Activated CD8-positive, alpha-beta memory T cell treated with anti-CD3 and anti-CD28 coated beads, Interleukin-2, amount 50 U/mL, for 48 hours (primary cell): ENCODE data around the gene ANKS1A.
"Not testable (repeated sequence)": the region's sequence is repeated elsewhere in the genome, so short reads cannot be mapped to it uniquely, and the experiment has no call there.

ENCODE experiments used
- DNase-seq: peaks from one replicate; pipeline ENCODE4 v3.0.0-alpha.2; 2020

The ANKS1A gene

DNA sequence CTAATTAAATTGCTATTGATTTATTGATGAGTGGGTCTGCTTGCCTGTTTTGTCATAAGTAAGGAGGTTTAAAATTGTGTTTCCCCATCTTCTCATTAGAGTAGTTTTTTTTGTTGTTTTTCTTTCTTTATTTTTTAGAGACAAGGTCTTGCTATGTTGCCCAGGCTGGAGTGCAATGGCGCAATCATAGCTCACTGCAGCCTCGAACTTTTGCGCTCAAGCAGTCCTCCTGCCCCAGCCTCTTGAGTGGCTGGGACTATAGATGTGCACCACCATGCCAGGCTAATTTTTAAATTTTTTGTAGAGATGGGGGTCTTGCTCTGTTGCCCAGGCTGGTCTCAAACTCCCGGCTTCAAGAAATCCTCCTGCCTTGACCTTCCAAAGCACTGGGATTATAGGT lies 31.0 kb downstream of the ANKS1A start:
- no peak for DNase-seq

GRCh38 chr6:34922177-34922663 lies 33.2 kb downstream of the ANKS1A start:
- DNase-seq = no peak

DNA sequence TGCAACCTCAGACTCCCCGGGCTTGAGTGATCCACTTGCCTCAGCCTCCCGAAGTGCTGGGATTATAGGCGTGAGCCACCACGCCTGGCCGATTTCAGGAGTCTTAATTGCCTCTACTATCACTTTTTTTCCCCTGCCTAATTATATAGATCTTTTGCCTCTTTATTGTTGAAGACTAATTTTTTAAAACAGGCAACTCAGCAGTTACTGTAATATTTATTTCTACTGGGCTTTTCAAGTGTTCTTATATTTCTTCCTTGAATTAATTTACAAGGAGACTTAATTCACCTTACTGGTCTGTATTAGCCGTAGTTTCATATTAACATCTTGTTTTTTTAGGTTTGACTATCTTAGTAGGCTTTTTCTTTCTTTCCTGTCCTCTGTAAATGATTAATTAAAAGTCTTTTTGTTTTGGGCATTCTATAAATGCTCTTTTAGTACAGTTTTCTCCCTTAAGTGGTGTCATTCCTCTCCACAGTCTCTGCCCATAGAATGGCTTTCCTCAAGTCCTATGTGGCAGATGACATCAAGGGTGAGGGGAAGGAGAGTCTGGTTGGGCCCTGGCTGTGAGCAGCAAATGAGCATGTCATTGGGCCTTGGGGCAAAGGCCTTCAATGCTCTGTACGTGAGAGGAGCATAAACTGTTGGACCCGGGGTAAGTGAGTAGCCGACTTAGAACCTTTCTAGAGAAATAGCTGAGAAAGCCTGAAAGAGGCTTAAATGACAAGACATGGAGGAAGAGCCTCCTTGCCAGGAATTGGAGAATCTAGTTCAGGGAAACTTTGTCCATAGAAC lies 36.0 kb downstream of the ANKS1A start:
- DNase-seq = no peak

GRCh38 chr6:34926655-34927054 lies 37.6 kb downstream of the ANKS1A start:
- no peak for DNase-seq

DNA sequence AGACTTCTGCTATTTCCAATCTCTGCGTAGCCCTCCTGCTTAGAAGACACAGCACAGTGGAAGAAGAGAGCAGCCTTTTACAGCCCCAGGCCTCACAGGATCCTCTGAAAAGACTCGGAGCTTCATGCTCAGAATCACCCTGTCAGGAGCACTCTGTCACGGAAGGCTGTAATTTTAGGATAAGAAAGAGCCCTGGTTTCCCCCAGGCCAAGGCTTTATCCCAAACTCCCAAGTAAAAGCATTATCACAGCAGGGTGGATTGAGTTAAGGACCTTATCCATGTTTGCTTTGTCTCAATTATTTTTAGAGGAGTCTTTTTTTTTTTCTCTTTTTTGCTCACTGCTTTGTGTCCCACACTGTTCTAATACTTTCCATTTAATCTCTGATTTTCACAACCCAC lies 39.2 kb downstream of the ANKS1A start:
- DNase-seq = no peak

GRCh38 chr6:34928695-34929094 lies 39.6 kb downstream of the ANKS1A start:
- DNase-seq = no peak

GRCh38 chr6:34929241-34929978 lies 40.4 kb downstream of the ANKS1A start:
- no peak for DNase-seq

GRCh38 chr6:34930221-34930620 lies 41.2 kb downstream of the ANKS1A start:
- DNase-seq = no peak

DNA sequence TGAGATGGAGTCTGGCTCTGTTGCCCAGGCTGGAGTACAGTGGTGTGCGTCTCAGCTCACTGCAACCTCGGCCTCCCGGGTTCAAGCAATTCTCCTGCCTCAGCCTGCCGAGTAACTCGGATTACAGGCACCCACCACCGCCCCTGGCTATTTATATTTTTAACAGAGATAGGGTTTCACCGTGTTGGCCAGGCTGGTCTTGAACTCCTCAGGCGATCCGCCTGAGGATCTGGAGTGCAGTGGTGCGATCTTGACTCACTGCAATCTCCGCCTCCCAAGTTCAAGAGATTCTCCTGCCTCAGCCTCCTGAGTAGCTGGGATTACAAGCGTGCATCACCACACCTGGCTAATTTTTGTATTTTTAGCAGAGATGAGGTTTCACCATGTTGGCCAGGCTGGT lies 43.1 kb downstream of the ANKS1A start:
- not testable (repeated sequence) for DNase-seq

DNA sequence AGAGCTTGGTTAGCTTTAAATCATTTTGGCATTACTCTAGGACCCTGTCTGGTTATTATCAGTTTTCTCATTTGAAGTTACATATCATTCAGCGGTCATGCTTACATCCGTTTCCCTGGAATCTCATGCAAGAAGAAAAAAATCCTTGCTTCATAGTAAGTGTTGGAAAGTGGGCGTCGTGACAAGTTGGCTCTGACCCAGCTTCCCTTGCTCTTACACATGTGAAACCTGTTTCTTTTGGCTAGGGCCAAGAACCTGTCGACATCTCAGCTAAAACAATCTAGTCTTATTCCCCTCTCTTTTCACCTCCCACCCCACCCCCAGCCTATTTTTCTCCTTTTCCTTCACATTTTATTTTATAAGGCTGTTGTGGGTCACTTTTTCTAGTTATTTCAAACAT lies 45.5 kb downstream of the ANKS1A start:
- DNase-seq = no peak

DNA sequence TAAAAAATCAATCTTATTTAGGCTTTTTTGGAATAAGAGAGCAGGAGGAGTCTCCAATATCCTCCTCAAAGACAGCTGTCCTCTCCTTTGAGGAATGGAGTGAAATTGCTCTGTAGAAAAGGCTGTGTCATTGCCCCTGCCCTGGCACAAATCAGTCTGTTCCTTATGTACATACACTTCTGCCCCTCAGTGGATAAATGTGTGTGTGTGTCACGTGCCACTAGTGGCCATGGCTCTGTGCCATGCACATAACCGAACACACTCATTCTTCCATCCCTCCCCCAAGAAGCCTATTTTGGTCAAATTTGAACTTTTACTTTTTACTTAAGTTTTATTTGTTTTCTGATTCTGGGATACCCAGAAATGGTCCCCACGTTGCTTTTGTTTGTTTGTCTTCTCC lies 49.2 kb downstream of the ANKS1A start:
- no peak for DNase-seq

GRCh38 chr6:34940030-34940434 lies 51.0 kb downstream of the ANKS1A start:
- DNase-seq = no peak

DNA sequence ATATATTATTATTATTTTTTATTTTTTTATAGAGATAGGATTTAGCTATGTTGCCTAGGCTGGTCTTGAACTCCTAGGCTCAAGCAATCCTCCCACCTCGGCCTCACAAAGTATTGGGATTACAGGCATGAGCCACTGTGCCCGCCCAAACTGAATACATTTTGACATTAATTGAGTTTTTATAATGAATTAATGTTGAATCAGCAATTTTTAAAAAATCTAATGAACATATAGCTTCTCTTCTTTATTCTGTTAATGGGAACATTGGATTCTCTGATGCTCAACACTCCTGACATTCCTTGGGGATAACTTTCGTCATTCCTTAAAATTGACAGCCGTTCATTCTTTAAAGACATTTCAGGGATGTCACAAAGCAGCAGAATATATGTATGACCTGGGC lies 52.4 kb downstream of the ANKS1A start:
- DNase-seq = no peak

GRCh38 chr6:34945317-34945716 lies 56.3 kb downstream of the ANKS1A start:
- no peak for DNase-seq

DNA sequence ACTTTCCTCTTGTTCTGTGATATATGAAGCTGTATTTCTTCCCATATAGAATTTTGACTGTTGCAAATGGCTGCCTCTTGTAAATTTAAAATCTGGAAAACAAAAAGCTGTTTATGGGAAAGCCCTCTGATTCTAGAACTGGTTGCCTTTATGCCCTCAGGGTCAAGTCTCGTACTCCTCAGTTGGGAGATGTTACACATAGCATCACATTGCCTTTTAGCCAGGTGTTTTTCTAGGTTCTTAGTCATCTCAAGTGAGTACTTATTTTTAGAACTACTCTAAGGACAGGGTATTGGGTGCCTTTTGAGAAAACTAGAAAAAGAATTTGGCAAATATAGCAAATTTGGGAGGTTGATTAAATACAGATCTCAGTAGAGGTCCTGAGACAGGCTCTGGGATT lies 58.5 kb downstream of the ANKS1A start:
- no peak for DNase-seq

GRCh38 chr6:34949636-34950035 lies 60.6 kb downstream of the ANKS1A start:
- no peak for DNase-seq

DNA sequence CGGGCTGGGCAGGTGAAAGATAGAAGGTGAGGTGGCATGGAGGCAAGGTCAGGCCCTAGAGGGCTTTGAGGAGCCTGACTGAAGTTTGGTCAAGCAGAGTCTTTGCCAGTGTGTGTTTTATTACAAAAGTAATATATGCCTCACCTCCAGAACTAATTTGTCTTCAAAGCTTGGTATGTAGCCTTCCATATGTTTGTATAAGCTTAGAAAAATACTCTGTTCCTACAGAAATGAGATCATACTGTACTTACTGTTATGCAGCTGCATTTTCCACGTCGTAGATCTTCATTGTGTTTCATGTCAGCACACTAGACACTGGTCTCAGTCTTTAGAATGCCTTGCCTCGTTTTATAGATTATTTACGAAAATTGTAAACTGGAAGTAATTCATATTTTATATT lies 61.8 kb downstream of the ANKS1A start:
- no peak for DNase-seq

DNA sequence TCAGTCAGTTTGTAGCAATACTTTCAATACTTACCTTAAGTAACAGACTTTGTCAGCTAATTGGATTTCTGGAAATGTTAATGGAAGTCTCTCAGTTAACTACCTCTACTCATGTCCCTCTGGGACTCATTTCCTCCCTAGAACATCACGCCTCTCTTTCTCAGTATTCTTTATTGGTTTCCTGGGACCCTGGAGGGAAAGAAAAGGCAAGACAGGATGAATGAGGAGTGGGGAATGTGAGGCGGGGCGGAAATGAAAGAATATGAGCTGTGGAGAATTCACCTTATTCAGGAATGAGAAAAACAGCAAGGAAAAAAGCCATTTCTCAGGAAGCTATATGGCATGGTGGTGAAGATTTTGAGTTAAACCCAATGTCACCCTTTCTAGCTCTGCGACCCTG lies 62.7 kb downstream of the ANKS1A start:
- DNase-seq = no peak

DNA sequence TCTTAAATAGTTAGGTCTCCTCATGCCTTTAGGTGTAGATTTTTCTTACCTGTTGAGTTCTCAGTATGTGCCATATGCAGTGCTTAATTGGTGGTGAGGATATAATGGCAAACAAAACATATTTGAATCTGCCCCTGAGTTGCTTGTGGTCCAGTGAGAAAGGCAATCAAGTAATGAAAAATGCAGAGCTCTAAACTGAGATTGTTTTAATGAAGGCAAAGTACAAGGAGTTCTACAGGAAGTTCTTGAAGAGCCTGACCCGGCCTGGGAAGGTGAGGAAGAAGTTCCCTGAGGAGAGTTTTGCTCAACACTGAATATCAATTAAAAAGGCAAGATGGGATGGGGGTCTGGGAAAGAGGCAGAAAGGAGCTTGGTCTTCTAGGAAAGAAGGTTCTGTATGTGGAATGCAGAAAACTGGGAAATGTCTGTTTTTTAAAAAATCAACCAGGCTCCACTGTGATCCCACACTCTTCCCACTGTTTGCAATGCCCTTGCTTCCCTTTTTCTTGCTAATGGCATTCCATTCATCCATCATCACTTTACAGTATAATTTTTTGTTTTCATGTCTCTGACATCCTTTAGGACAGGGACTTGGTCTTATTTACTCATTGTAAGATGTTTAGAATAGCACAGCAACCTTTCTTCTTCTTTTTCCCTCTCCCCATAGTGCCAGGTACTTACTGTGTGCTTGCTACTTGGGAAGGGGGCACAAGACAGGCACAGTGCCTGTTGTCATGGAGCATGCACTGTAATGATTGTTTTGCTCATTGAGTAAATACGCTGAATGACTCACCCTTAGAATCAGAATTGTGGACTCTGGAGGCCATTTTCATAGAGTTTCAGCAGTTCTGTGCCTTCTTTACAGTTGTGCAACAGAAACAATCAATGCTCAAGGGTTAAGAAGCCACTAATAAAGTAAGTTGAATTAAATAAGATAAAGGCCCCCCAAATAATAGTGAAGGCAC lies 64.3 kb downstream of the ANKS1A start:
- no peak for DNase-seq

DNA sequence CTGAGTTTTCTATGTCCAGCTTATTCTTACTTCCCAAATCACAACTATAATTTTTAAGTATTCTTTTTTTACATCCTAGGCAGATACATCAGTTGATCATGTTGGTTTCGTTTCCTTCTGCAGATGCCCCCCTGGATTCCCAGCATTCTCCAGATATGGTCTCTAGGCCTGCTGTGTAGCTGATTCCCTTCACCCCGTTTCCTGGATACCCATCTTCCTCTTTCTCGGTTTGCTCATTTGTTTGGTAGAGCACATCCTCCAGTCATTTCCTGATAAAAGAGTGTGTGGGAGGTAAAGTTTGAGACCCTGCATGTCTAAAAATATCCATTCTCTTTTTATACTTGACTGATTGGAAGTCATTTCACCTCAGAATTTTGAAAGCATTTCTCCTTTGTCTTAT lies 66.4 kb downstream of the ANKS1A start:
- DNase-seq = no peak

- no peak for DNase-seq
These were observed 68.3 kb downstream of the ANKS1A start for GRCh38 chr6:34957231-34957783.

DNA sequence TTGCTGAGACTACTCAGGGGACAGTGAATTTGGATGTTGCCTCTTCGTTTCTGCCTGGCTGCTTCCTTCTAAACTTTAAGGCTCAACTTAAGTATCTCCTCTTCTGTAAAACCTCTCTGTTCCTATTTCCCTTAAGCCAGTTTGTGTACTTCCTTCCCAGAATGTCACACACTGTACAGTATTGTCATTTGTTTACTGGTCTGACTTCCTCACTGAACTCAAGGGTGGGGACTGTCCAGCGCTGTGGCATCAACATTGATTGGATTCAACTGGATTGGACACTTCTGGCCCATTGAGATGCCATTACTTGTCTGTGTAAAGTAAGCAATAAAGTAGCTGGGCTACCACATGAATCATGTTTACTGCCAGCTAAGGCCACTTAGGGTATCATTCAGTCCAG lies 69.7 kb downstream of the ANKS1A start:
- no peak for DNase-seq

DNA sequence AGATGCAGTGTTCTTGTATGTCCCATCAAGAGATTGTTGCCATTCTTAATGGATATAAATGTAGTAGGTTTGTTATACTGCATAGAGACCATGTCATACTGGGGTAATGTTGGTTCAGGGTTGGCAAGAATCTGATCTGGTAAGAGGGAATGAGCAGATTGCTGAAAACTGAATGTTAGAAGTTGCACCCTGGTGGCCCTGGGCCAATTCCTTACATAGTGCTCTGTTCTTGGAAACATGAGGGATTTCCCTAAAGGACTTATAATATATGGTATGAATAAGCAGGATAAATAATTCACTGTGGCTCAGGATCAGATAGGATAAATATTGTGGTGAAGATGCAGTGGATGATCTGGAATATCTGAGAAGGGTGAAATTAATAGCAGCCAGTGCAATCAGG lies 70.2 kb downstream of the ANKS1A start:
- no peak for DNase-seq
